Omental fat pad (tissue), 4 donors: ENCODE data around the gene CBX2. TPM values are rescaled to one million over a fixed set of nuclear protein-coding genes. Genes with fewer than 3 reads are reported as not detected.

ENCODE experiments used
- ATAC-seq: fragments of 150-250 bp; one replicate; pipeline ENCODE4 v1.9.1; 2016; ENCODE audit warnings: mild to moderate bottlenecking, moderate library complexity; ENCODE audit not compliant: low FRiP score
- DNase-seq: peaks from one replicate; pipeline ENCODE4 v3.0.0-alpha.2; 2019; ENCODE audit warnings: low spot score
- total RNA-seq, 4 donors: library from RNA; depleted of rRNA; stranded (reverse); fragments of >200 nt; gene quantifications; one replicate each; pipeline ENCODE4 v1.1.0, GENCODE V29; 2016
- TF ChIP-seq, protein P1 (sequence below), 3 donors: fragments of 450-650 bp; IDR thresholded peaks; one replicate each; pipeline ENCODE4 v1.5.1; 2016 to 2017; ENCODE audit warnings: antibody characterized with exemption in 3 of 3, mild to moderate bottlenecking in 3 of 3, moderate library complexity in 2 of 3

The CBX2 gene
- total RNA-seq, 4 donors from 2014 or later = 0.28 to 5.2 (median 1.5) TPM

DNA sequence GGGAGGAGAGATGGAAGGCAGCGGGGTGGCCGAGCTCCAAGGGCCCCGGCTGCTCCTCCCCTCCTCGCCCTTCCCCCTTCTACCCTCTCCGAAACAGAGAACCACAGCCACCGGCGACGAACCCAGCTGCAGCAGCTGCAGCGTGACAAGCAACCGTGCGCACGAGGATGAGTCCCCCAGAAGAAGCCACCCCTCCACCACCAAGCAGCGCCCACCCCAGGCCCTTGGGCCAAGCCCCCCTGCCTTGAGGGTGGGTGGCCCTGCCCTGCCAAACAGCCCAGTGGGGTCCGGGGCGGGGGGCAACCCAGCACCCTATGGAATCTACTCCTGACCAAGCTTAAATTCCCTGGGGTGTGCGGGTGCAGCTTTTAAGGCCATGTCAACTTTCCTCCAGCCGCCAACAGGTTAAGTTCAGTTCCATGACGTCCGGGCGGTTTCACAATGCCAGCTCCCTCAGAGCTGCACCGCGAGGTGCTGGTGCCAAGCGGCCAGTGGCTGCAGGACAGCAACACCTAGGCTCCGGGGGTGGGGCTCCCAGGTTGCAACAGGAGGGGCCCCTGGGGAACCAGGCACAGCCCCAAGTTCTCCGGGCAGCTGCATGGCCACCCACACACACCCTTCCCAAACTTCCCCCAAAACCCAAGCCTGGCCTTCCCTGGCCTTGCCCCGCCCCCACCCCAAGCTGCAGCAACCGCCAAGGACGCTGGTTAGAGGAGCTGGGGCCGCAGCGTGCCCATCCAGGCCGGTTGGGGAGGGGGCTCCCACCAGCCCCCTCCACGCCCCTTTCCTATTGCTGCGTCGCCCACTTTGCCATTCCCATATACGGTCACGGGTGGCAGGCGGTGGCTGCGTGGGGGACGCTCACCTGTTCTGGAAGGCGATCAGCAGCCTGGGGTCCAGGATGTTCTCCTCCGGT is 59.3 kb downstream of the CBX2 start:
- DNase-seq (peak; percentile 47), ATAC-seq (no peak)
- TF ChIP-seq, protein P1, sequence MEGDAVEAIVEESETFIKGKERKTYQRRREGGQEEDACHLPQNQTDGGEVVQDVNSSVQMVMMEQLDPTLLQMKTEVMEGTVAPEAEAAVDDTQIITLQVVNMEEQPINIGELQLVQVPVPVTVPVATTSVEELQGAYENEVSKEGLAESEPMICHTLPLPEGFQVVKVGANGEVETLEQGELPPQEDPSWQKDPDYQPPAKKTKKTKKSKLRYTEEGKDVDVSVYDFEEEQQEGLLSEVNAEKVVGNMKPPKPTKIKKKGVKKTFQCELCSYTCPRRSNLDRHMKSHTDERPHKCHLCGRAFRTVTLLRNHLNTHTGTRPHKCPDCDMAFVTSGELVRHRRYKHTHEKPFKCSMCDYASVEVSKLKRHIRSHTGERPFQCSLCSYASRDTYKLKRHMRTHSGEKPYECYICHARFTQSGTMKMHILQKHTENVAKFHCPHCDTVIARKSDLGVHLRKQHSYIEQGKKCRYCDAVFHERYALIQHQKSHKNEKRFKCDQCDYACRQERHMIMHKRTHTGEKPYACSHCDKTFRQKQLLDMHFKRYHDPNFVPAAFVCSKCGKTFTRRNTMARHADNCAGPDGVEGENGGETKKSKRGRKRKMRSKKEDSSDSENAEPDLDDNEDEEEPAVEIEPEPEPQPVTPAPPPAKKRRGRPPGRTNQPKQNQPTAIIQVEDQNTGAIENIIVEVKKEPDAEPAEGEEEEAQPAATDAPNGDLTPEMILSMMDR (IDR thresholded peaks at IDR 0.05) = no peak

Other genes starting within 250 kb of the CBX2 start
- not detected for gene RBFOX3, start 167.1 kb upstream of the CBX2 start, total RNA-seq
- not detected for gene ENPP7, start 47.2 kb upstream of the CBX2 start, total RNA-seq
- 1 to 10 TPM in 2 of 4 donors, under 1 TPM in 2; 0.88 to 2.2 (median 1.2) TPM for gene CBX8, start 18.9 kb downstream of the CBX2 start, total RNA-seq
- gene CBX4, start 61.3 kb downstream of the CBX2 start, total RNA-seq = 10 to 100 TPM in 2 of 4 donors, 1 to 10 TPM in 2; 5.5 to 16.6 (median 10.6) TPM